Measurements from ENCODE around the gene GCNT2.

The GCNT2 gene

GRCh38 chr6:10668126-10668917 is 147.2 kb downstream of the GCNT2 start:
- DNase-seq (ENCODE audit: extremely low read depth, low read depth): no peak
- no peak for TF ChIP-seq CTCF (IDR thresholded peaks at IDR 0.05; ENCODE audit: low read depth, low read length)

- no peak for TF ChIP-seq CTCF (IDR thresholded peaks at IDR 0.05; ENCODE audit: low read depth, low read length)
- no peak for DNase-seq (ENCODE audit: extremely low read depth, low read depth)
Observed at GRCh38 chr6:10676403-10676802, 155.3 kb downstream of the GCNT2 start.

GRCh38 chr6:10678456-10678855 is 157.3 kb downstream of the GCNT2 start:
- TF ChIP-seq CTCF (IDR thresholded peaks at IDR 0.05; ENCODE audit: low read depth, low read length): no peak
- no peak for DNase-seq (ENCODE audit: extremely low read depth, low read depth)

Measured in AG09319 (cell line).